CD4-positive, alpha-beta T cell treated with Interleukin-4 for 4 hours (primary cell): ENCODE data around the gene OR6T1.

Experiments used
- DNase-seq: peaks from one replicate; pipeline ENCODE4 v3.0.0-alpha.2; 2020

Gene OR6T1, protein sequence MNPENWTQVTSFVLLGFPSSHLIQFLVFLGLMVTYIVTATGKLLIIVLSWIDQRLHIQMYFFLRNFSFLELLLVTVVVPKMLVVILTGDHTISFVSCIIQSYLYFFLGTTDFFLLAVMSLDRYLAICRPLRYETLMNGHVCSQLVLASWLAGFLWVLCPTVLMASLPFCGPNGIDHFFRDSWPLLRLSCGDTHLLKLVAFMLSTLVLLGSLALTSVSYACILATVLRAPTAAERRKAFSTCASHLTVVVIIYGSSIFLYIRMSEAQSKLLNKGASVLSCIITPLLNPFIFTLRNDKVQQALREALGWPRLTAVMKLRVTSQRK

DNA sequence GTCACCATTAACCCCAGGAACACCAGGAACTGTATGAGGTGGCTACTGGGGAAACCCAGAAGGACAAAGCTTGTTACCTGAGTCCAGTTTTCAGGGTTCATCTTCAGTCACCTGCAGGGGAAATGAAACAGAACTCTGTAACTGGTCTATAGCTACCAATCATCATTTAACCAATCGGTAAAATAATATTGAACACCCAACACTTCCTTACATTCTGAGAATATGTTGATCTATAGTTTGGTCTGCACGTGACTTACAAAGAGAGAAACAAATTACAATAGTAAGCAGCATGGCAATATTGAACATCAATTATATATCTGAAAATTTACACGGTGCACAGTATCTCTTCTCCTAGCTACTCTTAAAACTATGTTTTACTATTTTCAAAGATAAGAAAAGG, at the start of gene OR6T1:
OR6T1 (minus strand) TSS at position 101 of the 400 bp plus-strand sequence; CDS start at position 101, 0 bp downstream.
- DNase-seq, result no peak

DNA sequence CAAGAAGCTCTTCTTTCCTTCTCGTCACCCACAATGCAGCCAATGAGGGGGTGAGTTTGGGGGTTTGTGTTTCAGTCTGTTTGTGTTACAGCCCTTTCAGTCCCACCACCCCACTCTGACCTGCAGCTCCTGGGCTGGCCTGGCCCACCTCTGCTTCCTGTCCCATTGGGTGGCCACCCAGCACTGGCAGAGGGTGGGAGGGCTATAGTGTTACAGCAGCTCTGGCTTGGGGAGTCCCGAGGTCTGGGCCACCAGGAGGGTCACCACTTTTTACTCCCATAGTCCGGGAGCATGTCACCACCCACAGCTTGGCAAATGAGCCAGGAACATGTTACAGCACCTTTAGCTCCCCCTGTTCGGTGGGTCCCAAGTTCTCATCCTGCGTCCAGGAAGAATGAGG, 35.7 kb upstream of the OR6T1 start:
- DNase-seq, result no peak

DNA sequence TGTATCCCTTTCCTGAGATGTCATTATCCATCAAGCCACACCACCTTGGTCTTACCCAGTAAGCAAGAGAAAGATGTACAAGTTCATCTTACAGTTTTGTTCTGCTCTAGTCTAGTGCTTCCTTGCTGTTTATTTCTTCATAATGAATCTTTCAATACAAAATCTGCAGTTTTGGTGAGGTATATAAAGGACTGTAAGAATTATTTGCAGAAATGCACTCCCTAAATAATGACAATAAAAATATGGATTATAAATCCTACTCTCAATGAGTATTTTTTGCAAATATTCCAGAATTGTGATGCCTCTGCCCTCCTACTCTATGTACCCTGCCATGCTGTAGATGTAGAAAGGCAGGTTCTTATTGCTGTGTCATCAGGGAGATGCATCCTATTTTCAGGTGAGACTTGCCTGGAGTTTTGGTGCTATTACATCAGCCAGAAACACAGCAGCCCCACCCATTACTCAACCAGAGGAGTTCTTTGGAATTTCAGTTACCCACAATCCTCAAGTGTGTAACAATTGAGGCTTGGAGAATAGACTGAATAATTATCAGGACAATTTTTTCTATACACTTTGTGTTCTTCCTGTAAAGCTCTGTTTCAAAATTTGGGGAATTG, 34.2 kb upstream of the OR6T1 start, which contains the start of gene OR10S1:
OR10S1 (minus strand) TSS at position 51 of the 617 bp plus-strand sequence. CDS start 117 bp downstream, outside the sequence.
- no peak for DNase-seq

DNA sequence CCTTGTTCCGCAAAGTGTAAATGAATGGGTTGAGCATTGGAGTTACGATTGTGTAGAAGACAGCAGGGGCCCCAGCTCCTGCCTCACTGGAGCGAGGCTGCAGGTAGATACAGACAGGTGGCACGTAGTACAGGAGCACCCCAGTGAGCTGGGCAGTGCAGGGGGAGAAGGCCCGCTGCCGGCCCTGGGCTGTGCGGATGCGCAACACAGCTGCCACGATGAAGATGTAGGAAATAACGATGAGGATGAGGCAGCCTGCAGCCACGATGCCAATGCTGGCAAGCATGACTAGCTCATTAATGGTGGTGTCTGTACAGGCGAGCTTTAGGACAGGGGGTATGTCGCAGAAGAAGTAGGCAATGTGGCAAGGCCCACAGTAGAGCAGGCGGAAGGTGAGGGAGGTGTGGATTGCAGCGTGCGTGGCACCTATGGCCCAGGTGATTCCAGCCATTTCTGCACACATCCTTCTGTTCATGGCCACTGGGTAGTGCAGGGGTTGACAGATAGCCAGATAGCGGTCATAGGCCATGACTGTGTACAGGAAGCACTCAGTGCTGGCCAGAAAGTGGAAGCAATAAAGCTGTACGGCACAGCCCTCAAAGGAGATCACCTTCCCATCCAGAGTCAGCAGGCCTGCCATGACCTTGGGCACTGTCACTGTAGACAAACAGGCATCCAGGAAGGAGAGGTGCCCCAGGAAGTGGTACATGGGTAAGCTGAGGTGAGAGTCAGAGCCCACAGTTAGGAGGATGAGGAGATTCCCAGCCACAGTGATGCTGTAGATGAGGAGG, 33.3 kb upstream of the OR6T1 start:
- DNase-seq, result no peak

DNA sequence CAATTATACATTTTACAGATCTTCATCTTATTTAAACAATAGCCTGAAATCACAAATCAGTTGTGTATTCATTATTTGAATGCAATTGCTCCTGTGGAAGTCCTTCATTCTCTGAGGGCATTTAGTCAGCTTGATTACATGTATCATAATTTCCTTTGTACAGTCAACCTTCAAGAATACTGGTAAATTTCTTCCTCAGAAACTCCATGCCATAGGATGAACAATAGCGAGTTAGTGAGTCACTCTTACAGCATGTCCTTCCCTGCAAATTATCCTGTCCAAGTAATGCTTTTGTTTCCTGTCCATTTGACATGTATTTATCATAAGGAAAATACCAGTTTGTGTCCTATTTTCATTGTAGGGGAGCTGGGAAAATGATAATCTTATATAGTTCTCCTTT, 30.2 kb upstream of the OR6T1 start:
- DNase-seq, result no peak

DNA sequence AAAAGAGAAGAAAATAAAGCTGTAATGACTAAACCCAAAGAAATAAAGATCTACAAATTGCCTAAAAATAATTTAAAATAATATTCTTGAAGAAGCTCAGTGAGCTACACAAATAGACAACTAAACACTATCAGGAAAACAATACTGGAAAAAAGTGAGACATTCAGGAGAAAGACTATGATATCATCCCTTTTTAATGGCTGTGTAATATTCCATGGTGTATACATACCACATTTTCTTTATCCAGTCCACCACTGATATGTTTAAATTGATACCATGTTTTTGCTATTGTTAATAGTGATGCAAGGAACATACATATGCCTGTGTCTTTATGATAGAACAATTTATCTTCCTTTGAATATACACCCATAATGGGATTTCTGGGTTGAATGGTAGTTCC, 13.1 kb upstream of the OR6T1 start:
- no peak for DNase-seq

DNA sequence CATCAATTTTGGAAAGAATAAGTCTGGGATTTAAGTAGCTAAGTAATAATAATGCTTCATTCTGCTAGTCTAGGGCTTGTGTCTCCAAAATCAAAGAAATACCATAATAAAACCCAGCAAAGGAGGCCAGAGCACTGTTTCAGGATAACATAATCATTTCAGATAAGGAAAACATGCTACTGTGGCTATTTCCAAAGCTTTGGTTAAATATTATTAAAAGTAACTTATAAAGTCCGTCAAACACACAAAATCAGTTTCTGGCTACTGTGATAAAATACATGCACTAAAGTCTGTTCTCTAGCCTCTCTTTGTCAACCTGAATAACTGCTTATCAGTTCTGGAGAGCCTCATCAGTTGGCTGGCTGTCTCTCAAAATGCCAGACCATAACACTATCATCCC, 1.5 kb upstream of the OR6T1 start:
- DNase-seq, result no peak

DNA sequence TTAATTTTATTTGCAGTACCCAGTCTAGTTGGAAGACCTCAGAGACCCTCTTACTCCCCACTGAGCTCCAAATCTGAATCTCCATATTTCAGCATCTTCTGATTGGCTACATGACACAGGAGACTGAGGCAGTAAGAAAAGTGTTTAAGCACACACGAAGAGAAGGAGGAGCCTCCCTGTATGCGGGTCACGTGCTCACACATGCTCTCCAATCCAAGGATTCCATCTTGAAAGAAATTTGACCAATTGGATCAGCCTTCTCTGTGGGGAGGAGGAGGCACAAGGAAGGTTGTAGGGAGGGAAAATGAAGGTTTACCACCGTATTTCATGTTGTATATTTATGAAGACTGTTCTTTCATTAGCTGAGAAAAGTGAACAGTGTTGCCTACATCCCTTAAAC, 1.2 kb downstream of the OR6T1 start:
- no peak for DNase-seq

DNA sequence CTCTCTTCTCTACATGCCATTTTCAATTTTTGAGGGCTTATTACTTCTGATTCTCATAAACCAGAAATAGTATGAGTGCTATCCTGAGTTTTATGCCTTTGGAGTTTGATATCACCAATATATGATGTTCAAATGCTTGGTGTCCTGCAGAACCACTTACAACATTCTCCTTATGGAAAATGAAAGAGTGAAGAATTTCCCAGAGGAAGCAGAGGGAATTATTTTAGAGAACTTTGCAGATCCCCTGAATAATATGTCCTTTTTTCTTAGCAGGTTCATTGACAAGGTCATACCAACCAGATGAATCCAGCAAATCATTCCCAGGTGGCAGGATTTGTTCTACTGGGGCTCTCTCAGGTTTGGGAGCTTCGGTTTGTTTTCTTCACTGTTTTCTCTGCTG, 4.3 kb downstream of the OR6T1 start, which contains the start of gene OR4D5:
OR4D5 (plus strand) TSS at position 301 of the 400 bp plus-strand sequence; CDS start at position 301, 0 bp downstream.
- DNase-seq, result no peak

DNA sequence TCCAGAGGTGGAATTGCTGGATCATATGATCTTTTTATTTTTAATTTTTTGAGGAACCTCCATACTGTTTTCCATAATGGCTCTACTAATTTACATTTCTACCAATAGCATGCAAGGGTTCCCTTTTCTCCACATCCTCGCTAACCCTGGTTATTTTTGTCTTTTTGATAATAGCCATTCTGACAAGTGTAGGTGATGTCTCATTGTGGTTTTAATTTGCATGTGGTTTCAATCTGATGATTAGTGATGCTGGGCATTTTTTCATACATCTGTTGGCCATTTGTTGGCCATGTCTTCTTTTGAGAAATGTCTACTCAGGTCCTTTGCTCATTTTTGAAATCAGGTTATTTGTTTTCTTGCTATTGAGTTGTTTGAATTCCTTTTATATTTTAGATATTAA, 19.6 kb downstream of the OR6T1 start:
- DNase-seq, result no peak

DNA sequence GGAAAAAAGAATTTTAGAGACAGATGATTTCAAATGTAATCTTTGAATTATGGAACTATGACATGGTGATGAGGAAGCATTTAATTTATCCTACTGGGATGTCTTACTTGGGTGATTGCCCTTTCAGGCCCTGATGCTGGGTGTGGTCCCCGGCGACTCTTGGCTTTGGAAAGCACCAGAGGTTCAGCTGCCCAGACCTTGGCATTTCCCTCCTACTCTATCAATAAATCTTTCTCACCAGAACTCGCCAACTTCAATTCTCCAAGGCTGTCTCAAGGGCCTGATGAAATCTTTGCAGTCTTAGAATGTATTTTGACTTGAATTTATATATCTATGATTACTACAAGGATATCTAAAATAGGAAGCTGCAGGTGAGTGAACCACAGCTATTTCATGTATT, 22.7 kb downstream of the OR6T1 start:
- DNase-seq, result no peak

DNA sequence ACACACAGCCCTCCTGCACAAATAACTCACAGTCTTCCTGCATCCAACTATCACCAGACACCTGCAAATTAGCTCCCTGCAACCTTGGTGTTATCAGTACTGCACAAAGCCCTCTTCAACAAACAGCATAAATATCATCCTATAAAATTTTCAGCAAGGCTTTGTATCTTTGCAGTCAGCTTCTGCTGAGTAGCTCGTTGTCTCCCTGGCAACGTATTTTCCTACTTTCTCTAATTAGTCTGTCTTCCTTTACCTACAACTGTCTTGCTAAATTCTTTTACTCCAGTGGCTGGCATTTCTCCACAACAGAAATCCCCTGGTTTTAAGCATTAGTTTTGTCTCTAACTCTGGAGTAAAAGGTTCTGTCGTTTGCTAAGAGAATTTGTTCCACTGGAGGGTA, 37.8 kb downstream of the OR6T1 start:
- DNase-seq, result no peak

DNA sequence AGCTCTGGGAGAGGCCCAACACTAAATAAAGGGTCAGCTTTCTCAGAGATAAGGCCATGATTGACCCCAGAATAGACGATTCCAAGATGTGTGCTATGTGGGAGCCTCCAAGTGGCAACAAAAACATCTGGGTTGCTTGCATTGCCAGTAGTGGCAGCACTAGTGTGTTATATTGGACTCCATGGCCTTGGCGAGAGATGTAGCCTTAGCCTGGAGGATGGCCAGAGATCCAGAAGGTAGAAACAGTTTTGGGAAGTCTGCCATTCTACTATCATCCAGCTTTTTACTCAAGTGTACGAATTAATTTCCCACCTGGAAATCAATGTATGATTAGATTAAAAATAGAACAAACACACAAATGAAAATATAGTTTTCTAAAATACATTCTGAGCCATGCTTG, 38.7 kb downstream of the OR6T1 start:
- DNase-seq, result no peak

DNA sequence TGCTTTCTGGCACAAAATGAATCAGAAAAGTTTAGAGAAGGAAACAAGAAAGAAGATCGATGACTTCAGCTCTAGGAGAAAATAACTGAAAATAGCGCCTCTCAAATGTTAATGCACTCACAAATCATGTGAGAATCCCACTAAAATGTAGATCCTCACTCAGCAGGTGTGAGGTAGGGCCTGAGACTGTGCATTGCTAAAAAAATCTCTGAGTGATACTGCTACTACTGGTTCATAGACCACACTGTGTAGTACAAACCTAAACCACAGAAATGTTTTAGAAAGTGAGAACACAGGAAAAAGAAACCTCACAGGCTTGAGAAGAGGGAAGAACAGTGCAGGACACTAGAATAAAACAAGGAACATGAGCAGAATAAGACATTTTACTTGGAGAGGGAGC, 39.7 kb downstream of the OR6T1 start:
- DNase-seq, result no peak

DNA sequence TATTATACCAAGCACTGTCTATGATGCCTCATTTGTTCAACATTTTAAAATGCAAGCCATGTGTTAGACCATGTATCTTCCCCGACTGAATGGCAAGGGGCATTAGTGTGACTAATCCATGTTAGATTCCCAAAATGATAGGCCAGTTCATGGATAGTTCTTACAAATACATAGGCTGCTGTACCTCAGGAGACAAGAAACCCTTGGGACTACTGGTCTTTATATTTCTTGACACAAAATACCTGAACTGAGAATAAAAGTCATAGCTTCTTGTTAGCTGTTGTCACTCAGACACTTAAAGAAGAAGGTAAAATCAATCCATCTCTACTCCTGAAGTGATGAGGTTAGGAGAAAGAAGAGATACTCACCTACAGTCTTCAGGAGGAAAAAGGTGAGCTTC, 41.8 kb downstream of the OR6T1 start, which contains the start of gene OR8D4:
OR8D4 (plus strand) TSS at position 301 of the 400 bp plus-strand sequence. CDS start 4,265 bp downstream, outside the sequence.
- no peak for DNase-seq

DNA sequence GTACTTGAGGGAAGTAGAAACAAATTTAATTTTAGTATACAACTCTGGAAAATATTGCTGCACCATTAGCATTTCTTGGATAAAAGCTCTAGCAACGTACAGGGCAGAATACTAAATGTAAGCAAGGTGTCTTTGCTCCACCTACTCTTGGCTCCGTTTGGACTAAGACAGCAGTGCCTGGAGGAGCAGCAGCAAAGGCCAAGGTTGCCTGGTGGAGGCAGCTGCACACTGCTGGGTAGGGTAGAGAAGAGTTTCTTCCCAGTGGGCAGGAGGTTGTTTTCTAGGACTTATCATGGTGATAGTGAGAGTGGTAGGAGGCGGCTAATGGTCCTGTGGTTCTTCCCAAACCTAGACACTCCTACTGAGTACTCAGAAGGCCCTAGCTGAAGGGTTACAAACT, 43.8 kb downstream of the OR6T1 start:
- no peak for DNase-seq
